Stimulated activated CD8-positive, alpha-beta memory T cell treated with anti-CD3 and anti-CD28 coated beads, Interleukin-15, amount 100 ng/mL, for 4 hours (primary cell): ENCODE data around the gene RPS6KL1.

Experiments used
- DNase-seq, 2 donors: peaks; one replicate each; pipeline ENCODE4 v3.0.0-alpha.2; 2020; ENCODE audit warnings: low read depth in 2 of 2

Gene RPS6KL1

GRCh38 chr14:74952180-74952665, 29.2 kb upstream of the RPS6KL1 start:
- no peak for DNase-seq

DNA sequence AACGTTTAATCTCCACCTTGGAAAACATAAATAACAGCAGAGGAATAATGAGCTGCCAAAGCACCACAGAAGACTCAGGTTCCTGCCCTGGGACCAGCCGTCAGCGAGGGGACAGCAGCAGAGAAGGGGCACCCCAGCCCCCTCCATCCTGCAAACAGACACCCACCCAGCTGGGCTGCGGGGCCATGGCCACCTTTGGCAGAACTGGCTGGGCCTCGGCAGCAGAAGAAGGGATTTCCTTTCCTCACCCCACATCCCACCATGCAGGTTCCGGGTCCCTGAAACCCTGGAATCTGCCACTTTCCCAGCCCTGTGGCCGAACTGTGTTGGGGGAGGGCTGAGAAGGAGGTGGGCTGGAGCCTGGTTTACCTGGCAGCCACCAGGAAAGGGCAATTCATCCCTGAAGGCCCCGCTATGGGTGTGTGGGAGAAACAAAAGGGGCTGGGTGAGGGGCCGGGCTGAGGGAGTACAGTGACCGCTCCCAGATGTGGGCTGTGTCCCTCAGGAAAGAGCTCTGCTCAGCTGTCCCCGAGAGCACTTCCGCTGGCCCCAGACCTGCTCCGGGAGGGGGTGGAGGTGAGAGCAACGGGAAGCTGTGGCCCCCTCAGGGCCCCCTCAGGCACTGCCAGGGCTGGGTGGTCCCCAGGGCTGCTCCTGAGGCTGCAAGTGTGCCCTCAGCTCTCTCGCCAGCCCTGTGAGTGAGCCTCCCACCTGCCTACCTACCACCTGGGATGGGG, 28.6 kb upstream of the RPS6KL1 start:
- DNase-seq = no peak

- DNase-seq = no peak
Measured at GRCh38 chr14:74950795-74951442, 27.9 kb upstream of the RPS6KL1 start.

DNA sequence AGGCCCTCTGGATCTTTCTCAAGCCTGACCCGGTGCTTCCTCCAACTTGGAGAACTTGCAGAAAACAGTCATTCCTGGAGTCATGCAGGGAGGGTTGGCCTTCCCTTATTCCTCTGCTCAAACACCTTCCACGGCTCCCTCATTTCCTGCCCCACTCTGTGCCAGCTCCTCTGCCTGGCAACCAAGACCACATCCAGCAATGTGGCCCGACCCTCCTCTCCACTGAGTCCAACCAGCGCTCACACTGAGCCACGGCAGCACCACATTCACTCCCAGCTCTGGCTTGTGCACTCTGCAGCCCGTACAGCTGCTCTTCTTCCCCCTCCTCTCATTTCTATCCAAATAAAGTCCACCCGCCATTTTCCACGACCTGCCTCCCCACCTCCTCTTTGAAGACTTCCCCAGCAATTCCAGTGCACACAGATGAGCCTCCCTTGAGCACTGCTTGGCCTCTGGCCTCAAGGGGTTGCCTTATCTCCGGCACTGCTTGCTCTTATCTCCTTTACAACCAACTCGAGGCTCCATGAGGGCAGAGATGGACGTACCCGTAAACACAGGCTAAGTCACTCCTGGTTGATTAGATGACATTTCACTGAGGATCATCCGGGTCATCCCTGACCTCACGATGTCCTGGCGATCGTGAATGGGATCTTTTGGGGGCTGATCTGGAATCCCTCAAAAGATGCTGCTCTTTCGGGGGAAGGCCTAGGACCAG, 27.0 kb upstream of the RPS6KL1 start:
- DNase-seq = no peak

DNA sequence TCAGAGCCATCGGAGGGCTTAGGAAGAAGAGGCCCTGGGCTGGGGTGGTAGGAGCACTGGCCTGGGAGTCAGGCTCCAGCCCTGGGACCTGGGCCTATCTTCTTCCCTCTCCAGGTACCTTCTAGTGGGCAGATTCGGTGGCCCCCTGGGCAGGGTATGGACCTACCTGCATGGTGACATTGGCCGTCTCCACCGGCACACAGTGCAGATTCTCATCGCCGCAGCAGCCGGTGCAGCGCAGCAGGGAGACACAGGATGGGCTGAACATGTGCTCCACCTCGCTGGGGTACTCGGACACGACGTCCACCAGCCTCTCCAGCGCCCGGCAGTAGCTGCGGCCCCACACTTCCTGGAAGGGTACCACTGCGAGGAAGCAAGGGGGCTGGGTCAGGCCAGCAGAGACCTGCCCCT, 26.1 kb upstream of the RPS6KL1 start:
- no peak for DNase-seq

- no peak for DNase-seq
Measured at GRCh38 chr14:74948228-74949175, 25.4 kb upstream of the RPS6KL1 start.

GRCh38 chr14:74947353-74948227, 24.5 kb upstream of the RPS6KL1 start:
- no peak for DNase-seq

DNA sequence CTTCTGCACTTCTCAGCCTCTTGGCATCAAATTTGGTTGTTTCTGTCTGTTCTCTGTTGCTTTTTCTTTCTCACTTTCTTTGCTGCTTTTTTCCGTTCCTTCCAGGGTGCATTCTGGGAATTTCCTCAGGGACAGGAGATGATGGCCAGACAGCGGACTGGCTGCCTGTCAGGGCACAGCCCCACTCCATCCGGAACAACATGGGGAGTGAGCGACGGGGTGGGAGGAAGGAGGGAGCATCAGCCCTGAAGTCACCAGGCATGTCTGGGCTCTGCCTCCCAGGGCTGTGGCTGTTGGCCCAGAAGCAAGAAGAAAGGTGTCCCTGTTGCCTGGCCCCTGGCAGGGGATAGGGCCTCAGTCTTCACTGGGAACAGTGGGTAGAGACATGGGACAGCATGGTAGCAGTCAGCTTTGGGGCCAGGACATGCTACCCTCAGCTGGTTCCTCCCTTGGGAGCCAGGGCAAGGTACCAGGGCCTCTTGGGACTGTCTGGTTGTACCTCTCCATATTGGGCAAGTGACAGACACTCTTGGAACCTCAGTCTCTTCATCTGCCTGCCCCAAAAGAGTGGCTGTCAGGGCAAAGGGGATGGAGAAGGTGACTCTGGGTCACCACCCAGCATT, 23.7 kb upstream of the RPS6KL1 start:
- no peak for DNase-seq

GRCh38 chr14:74945852-74946658, 23.0 kb upstream of the RPS6KL1 start:
- peak; percentile 27 to 39 for DNase-seq

DNA sequence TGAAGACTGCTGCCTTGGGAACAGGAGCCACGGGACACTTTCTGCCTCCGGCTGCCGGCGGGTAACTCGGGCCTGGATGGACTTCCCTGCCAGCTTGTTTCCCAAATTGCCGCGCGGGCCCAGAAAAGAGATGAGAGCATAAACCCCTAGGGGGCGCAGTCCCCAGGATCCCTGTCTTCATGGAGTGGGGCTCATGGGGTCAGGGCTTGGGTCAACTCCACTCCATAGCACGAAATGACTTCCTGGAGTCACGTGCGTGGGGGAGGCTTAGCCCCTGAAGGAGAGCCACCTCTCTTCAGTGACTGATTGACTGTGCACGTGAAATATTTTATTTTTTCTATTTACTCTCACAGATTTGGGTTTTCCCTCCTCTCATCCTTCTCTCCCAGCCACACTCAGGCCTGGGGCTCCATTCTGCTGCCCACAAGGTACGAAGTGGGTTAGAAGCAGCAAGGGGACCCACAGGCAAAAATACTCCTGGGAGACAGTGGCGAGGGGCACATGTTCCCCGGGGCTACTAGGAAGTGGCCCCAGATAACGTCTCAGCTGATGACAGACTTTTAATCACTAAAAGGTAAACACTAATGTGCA, 22.3 kb upstream of the RPS6KL1 start:
- no peak for DNase-seq

DNA sequence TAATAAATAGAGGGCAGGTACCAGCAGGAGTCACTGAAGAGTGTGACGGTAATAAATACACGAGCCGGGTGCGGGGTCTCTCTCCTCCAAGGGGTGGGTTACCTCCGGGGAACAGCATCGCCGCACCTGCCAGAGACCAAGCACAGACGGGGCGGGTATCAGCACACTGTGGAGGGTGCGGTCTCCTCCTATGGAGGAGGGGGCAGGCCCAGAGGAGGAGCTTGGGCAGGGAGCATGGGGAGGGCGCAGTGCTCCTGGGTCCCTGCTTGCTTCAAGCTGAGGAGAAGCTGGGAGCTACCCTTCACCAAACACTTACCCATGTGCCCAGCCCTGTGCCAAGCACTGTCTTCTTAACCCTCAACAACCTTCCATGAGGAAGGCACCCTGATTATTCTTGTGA, 19.5 kb upstream of the RPS6KL1 start:
- no peak for DNase-seq

DNA sequence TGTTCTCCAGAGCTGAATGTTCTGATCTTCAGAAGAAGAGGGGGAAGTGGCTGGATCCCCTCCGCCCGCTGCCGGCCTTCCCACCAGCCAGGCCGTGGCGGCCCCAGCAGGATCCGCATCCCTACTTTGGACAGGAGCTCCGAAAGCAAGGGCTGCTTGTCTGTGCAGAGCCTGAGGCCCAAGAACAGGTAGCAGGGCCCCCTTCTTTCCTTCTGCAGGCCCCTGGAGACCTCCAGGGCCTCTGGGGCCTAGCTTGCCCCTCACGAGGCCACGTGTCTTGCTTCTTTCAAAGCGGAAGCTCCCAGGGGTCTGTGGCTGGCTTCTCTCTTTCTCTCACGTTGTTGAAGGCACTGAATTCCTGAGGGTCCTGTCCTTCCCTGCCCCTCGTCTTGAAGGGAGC, 19.1 kb upstream of the RPS6KL1 start:
- no peak for DNase-seq

DNA sequence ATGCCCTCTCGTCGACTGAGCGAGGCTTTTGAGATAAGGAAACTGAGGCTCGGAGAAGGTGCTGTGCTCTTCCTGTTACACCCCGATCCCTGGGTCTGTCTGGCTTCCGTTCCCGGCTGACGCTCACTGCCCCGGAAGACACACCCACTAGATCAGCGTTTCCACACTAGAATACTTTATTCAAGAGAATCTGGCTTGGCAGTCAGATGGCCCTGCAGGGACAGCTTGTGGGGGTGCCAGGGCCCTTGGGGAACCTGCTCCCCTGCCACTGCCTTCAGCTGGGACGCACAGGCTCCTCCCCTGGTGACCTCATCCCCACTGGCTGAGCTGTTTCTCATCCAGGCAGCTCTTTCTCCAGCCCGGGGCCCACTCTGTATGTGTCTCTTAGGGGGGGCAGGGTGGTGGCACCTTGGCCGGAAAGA, 18.6 kb upstream of the RPS6KL1 start:
- peak; percentile 27 to 28 for DNase-seq

- DNase-seq = no peak
Measured at GRCh38 chr14:74940956-74941565, 18.0 kb upstream of the RPS6KL1 start.

DNA sequence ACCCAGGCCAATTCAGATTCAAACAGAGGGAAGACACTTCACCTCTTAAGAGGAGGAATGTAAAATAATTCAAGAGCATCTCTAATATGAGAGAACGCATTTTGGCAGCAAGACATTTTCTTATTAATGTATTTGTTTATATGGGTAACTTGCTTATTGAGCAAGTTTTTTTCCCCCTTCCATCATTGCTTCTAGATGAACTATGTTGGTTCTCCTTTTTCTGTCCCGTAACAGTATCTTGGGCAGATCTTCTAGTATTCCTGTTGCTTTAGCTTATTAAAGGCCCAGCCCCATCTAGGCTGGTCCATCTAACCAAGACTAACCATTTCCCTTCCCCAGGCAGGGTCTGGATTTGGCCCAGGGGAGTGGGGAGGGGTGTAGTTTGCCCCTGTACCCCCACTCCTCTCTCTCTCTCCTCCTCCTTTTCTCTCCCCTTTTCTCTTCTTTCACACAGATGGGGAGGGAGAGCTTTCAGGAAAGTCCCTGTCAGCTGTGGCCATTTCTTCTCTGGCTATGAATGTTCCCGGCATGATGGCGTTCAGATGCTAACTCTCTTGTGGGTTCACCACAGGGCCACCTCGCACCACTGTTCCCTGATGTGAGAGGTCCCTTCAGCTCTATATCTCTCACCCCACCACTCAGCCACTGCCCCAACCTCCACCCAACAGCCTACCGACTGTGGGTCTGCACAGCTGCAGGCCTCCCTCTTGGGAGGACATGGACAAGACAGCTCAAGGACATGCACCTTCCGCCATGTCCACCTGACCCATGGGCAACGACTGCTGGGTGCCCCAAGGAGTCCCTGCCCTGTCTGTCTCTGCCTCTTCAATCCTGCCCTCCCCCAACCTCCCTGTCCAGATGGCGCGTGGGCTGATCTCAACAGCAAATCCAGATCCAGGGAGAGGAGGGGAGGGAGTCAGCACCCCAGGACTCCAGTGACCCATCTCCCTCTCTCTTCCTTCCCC, 15.8 kb upstream of the RPS6KL1 start:
- no peak for DNase-seq

DNA sequence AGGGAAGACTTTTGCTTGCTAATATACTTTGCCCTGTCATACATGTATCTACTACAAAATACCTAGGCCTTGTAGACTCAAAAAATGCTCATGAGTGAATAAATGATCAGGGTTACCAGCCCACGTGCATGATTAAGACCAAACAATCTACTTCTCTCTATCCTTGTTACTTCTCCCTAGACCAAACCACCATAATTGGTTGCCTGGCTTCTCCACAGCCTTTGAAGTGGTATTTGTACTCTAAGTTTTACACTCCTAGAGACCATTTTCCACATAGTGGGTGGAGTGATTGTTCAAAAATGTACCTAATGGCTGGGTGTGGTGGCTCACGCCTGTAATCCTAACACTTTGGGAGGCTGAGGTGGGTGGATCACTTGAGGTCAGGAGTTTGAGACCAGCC, 14.1 kb upstream of the RPS6KL1 start:
- no peak for DNase-seq

GRCh38 chr14:74936731-74937130, 13.7 kb upstream of the RPS6KL1 start:
- no peak for DNase-seq
